22Rv1 (cell line): ENCODE measurements around the gene GRAP2.

Experiments
- CTCF ChIP-seq: fragments of 450-650 bp; IDR thresholded peaks from 2 replicates; pipeline ENCODE4 v1.5.1; 2017; ENCODE audit warnings: mild to moderate bottlenecking
- ZFX ChIP-seq: fragments of 450-650 bp; IDR thresholded peaks from 2 replicates; pipeline ENCODE4 v1.6.1; 2017; ENCODE audit warnings: antibody characterized with exemption, borderline replicate concordance

GRCh38 chr22:40015358-40015976 lies 114.6 kb downstream of the GRAP2 start:
- TF ChIP-seq CTCF (no peak), ZFX (no peak)
